Neural cell (in vitro differentiated cells): ENCODE measurements around the gene DDX24. TPM values are rescaled to one million over a fixed set of nuclear protein-coding genes. Genes with fewer than 3 reads are reported as not detected.

Experiments
- H2AFZ ChIP-seq: fragments of 200-600, 300-800 bp; sonication (generic), shearing (Covaris generic); 2 replicates; pipeline ENCODE4 v1.6.0; 2014; ENCODE audit warnings: low read depth, mild to moderate bottlenecking, antibody characterized with exemption, low read length, moderate library complexity
- H3F3A ChIP-seq: fragments of 200-600 bp; shearing (Covaris generic); 2 replicates; pipeline ENCODE4 v1.6.1; 2016; ENCODE audit warnings: mild to moderate bottlenecking, moderate library complexity, mixed read lengths, antibody characterized with exemption, low read length; ENCODE audit not compliant: insufficient read depth, poor library complexity, severe bottlenecking
- H3K27ac ChIP-seq: fragments of 200-600, 300-800 bp; sonication (generic), shearing (Covaris generic); 2 replicates; pipeline ENCODE4 v1.5.1; 2014; ENCODE audit warnings: mild to moderate bottlenecking, low read length, moderate library complexity
- H3K27me3 ChIP-seq: fragments of 300-800, 200-600 bp; sonication (generic), shearing (Covaris generic); 2 replicates; pipeline ENCODE4 v1.6.0; 2014; ENCODE audit warnings: mild to moderate bottlenecking, low read depth, low read length, moderate library complexity; ENCODE audit not compliant: insufficient read depth
- H3K36me3 ChIP-seq: fragments of 300-800, 200-600 bp; sonication (generic), shearing (Covaris generic); 2 replicates; pipeline ENCODE4 v1.5.1; 2014; ENCODE audit warnings: mild to moderate bottlenecking, antibody characterized with exemption, low read length, moderate library complexity; ENCODE audit not compliant: insufficient read depth
- H3K4me2 ChIP-seq: fragments of 300-800, 200-600 bp; sonication (generic), shearing (Covaris generic); 2 replicates; pipeline ENCODE4 v1.6.0; 2014; ENCODE audit warnings: mild to moderate bottlenecking, low read length
- H3K4me3 ChIP-seq: fragments of 300-800, 200-600 bp; sonication (generic), shearing (Covaris generic); 2 replicates; pipeline ENCODE4 v1.5.1; 2014; ENCODE audit warnings: mild to moderate bottlenecking, low read length, moderate library complexity
- H3K79me2 ChIP-seq: fragments of 200-600 bp; shearing (Covaris generic); replicated peaks from 2 replicates; pipeline ENCODE4 v1.6.0; 2014; ENCODE audit warnings: mild to moderate bottlenecking, low read length, moderate library complexity; ENCODE audit not compliant: insufficient read depth
- H3K9ac ChIP-seq: fragments of 300-800, 200-600 bp; sonication (generic), shearing (Covaris generic); 2 replicates; pipeline ENCODE4 v1.6.1; 2016; ENCODE audit warnings: mild to moderate bottlenecking, low read length, mixed read lengths
- H3K9me2 ChIP-seq: fragments of 200-600 bp; shearing (Covaris generic); 2 replicates; pipeline ENCODE4 v1.6.1; 2016; ENCODE audit warnings: mild to moderate bottlenecking, low read length, mixed read lengths; ENCODE audit not compliant: insufficient read depth
- H3K9me3 ChIP-seq: fragments of 200-600, 300-800 bp; sonication (generic), shearing (Covaris generic); 2 replicates; pipeline ENCODE4 v1.6.1; 2016; ENCODE audit warnings: mild to moderate bottlenecking, mixed run types, low read length, moderate library complexity, mixed read lengths
- H4K20me1 ChIP-seq: fragments of 200-600 bp; shearing (Covaris generic); 2 replicates; pipeline ENCODE4 v1.6.1; 2016; ENCODE audit warnings: mild to moderate bottlenecking, mixed run types; ENCODE audit not compliant: insufficient read depth
- EP300 ChIP-seq: fragments of 450-650 bp; conservative IDR thresholded peaks from 2 replicates; pipeline ENCODE4 v1.6.1; 2014; ENCODE audit warnings: antibody characterized with exemption, mild to moderate bottlenecking, moderate library complexity; ENCODE audit not compliant: poor library complexity, severe bottlenecking
- EZH2 ChIP-seq: fragments of 200-600, 300-800 bp; shearing (Covaris generic), sonication (generic); IDR thresholded peaks from 2 replicates; pipeline ENCODE4 v1.6.1; 2014; ENCODE audit warnings: antibody characterized with exemption, low read length, borderline replicate concordance, mild to moderate bottlenecking; ENCODE audit not compliant: insufficient read depth, poor library complexity, severe bottlenecking
- MXI1 ChIP-seq: fragments of 450-650 bp; conservative IDR thresholded peaks from 2 replicates; pipeline ENCODE4 v1.6.1; 2014; ENCODE audit warnings: antibody characterized with exemption, mild to moderate bottlenecking; ENCODE audit not compliant: poor library complexity, severe bottlenecking
- POLR2AphosphoS5 ChIP-seq: IDR thresholded peaks from 2 replicates; pipeline ENCODE4 v1.6.1; 2012
- RAD21 ChIP-seq: fragments of 450-650 bp; conservative IDR thresholded peaks from 2 replicates; pipeline ENCODE4 v1.6.1; 2014; ENCODE audit warnings: antibody characterized with exemption, mild to moderate bottlenecking, moderate library complexity
- SMC3 ChIP-seq: fragments of 450-650 bp; conservative IDR thresholded peaks from 2 replicates; pipeline ENCODE4 v1.6.1; 2014; ENCODE audit warnings: antibody characterized with exemption, mild to moderate bottlenecking, moderate library complexity; ENCODE audit not compliant: poor library complexity
- TAF1 ChIP-seq: IDR thresholded peaks from 2 replicates; pipeline ENCODE4 v1.6.1; 2012; ENCODE audit warnings: low read depth
- polyA plus RNA-seq: library from polyadenylated mRNA; depleted of rRNA; stranded (reverse); fragments of >200 nt; gene quantifications from 2 replicates; pipeline ENCODE4 v1.2.3, GENCODE V29; 2014
- TF ChIP-seq, protein P1 (sequence below): IDR thresholded peaks from 2 replicates; pipeline ENCODE4 v1.6.1; 2012; ENCODE audit warnings: borderline replicate concordance
- TF ChIP-seq, protein P2 (sequence below): fragments of 450-650 bp; IDR thresholded peaks from 2 replicates; pipeline ENCODE4 v1.5.1; 2014; ENCODE audit warnings: antibody characterized with exemption, mild to moderate bottlenecking, moderate library complexity; ENCODE audit not compliant: poor library complexity, severe bottlenecking

Gene DDX24
- polyA plus RNA-seq, 1 donor from 2014 or later, result 177 TPM

DNA sequence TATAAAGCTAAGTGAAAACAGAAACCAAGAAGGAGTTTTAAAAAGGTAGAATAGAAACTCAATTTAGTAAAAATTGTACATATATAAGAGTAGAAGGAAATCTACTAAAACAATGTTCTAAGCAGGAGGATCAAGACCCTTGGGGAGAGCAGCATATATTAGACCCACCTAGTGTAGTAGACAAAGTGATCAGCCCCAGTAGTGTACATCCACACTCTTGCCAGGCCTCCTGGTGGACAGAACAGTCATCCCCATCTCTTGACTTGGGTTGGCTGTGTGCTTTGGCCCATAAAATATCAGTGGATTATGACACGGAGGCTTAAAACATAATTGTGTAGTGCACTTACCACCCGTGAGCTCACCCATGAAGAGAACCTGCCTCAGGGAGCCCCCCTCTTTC is 65.8 kb downstream of the DDX24 start:
- Histone ChIP-seq H3K4me3 (no peak overlapping the region), H3K4me2 (no peak overlapping the region), H3K9me2 (no peaks in the 10 kb centered on the region), H3K9me3 (no peaks in the 10 kb centered on the region), H3K36me3 (no peaks in the 10 kb centered on the region), H3K79me2 (no peaks in the 10 kb centered on the region), H3K9ac (no peak overlapping the region), H4K20me1 (no peaks in the 10 kb centered on the region), H3F3A (no peaks in the 10 kb centered on the region), H2AFZ (no peak overlapping the region), H3K27ac (no peak overlapping the region), H3K27me3 (no peaks in the 10 kb centered on the region)
- TF ChIP-seq SMC3, result no peak
- no peak for TF ChIP-seq POLR2AphosphoS5
- no peak for TF ChIP-seq MXI1
- TF ChIP-seq EZH2, result no peak
- no peak for TF ChIP-seq TAF1

DNA sequence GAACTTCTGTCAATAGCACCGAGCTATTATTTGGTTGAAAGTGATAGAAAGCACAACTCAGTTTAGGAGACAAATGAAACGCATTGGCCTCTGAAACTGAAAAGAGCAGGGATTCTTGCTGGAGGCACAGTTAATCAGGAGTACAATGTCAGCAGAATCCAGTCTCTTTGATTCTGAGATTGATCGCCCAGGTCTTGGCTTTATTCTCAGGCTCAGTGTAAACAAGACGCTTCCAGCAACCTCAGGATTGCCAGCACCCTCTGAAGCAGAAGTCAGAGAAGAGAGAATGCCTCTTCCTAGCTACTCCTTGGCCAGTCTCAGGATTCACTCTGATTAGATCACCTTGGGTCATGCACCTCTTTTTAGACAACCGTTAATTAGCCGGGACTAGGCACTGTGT is 66.6 kb downstream of the DDX24 start:
- no peak overlapping the region for H3K27ac ChIP-seq
- no peaks in the 10 kb centered on the region for H3F3A ChIP-seq
- no peaks in the 10 kb centered on the region for H3K9me3 ChIP-seq
- no peak overlapping the region for H3K4me2 ChIP-seq
- H3K27me3 ChIP-seq, result no peaks in the 10 kb centered on the region
- H4K20me1 ChIP-seq, result no peaks in the 10 kb centered on the region
- H3K36me3 ChIP-seq, result no peaks in the 10 kb centered on the region
- H3K4me3 ChIP-seq, result no peak overlapping the region
- no peak overlapping the region for H2AFZ ChIP-seq
- H3K79me2 ChIP-seq, result no peaks in the 10 kb centered on the region
- no peak overlapping the region for H3K9ac ChIP-seq
- TF ChIP-seq, protein P1, sequence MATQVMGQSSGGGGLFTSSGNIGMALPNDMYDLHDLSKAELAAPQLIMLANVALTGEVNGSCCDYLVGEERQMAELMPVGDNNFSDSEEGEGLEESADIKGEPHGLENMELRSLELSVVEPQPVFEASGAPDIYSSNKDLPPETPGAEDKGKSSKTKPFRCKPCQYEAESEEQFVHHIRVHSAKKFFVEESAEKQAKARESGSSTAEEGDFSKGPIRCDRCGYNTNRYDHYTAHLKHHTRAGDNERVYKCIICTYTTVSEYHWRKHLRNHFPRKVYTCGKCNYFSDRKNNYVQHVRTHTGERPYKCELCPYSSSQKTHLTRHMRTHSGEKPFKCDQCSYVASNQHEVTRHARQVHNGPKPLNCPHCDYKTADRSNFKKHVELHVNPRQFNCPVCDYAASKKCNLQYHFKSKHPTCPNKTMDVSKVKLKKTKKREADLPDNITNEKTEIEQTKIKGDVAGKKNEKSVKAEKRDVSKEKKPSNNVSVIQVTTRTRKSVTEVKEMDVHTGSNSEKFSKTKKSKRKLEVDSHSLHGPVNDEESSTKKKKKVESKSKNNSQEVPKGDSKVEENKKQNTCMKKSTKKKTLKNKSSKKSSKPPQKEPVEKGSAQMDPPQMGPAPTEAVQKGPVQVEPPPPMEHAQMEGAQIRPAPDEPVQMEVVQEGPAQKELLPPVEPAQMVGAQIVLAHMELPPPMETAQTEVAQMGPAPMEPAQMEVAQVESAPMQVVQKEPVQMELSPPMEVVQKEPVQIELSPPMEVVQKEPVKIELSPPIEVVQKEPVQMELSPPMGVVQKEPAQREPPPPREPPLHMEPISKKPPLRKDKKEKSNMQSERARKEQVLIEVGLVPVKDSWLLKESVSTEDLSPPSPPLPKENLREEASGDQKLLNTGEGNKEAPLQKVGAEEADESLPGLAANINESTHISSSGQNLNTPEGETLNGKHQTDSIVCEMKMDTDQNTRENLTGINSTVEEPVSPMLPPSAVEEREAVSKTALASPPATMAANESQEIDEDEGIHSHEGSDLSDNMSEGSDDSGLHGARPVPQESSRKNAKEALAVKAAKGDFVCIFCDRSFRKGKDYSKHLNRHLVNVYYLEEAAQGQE, result no peak
- no peak for TF ChIP-seq RAD21
- TF ChIP-seq POLR2AphosphoS5, result no peak
- TF ChIP-seq EZH2, result no peak
- TF ChIP-seq TAF1, result no peak
- no peak for TF ChIP-seq EP300
- no peaks in the 10 kb centered on the region for H3K9me2 ChIP-seq

DNA sequence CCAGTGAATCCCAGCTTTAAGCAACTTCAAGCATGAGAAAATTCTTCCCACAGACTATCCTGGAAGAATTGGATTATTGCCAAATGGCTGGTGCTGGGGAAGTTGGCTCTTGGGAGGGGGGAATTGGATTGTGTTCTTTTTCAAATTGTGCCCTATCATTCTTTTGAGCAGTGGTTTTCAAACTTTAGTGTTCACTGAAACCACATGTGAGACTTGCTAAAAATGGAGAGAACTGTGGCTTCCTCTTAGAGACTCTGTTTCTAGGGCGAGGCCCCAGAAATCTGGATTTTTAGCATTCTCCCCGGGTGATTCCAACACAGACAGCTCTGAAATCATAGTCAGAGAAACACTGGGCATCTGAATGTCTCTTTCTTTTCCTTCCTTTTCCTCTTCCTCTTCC is 69.2 kb downstream of the DDX24 start:
- no peaks in the 10 kb centered on the region for H3K27me3 ChIP-seq
- H3K9me2 ChIP-seq, result no peaks in the 10 kb centered on the region
- H3K79me2 ChIP-seq, result no peaks in the 10 kb centered on the region
- no peaks in the 10 kb centered on the region for H3F3A ChIP-seq
- no peak overlapping the region for H3K4me3 ChIP-seq
- TF ChIP-seq, protein P2, sequence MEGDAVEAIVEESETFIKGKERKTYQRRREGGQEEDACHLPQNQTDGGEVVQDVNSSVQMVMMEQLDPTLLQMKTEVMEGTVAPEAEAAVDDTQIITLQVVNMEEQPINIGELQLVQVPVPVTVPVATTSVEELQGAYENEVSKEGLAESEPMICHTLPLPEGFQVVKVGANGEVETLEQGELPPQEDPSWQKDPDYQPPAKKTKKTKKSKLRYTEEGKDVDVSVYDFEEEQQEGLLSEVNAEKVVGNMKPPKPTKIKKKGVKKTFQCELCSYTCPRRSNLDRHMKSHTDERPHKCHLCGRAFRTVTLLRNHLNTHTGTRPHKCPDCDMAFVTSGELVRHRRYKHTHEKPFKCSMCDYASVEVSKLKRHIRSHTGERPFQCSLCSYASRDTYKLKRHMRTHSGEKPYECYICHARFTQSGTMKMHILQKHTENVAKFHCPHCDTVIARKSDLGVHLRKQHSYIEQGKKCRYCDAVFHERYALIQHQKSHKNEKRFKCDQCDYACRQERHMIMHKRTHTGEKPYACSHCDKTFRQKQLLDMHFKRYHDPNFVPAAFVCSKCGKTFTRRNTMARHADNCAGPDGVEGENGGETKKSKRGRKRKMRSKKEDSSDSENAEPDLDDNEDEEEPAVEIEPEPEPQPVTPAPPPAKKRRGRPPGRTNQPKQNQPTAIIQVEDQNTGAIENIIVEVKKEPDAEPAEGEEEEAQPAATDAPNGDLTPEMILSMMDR, result no peak
- H3K9me3 ChIP-seq, result no peaks in the 10 kb centered on the region
- H3K27ac ChIP-seq, result no peak overlapping the region
- H3K9ac ChIP-seq, result no peak overlapping the region
- H3K4me2 ChIP-seq, result no peak overlapping the region
- H2AFZ ChIP-seq, result no peak overlapping the region
- no peaks in the 10 kb centered on the region for H3K36me3 ChIP-seq
- no peaks in the 10 kb centered on the region for H4K20me1 ChIP-seq
